HepG2 (cell line): Measurements from ENCODE around the gene ARMC10. TPM values are rescaled to one million over a fixed set of nuclear protein-coding genes. Genes with fewer than 3 reads are reported as not detected.

Experiments
- BRCA1 ChIP-seq: sonication (generic); formaldehyde crosslinking; IDR thresholded peaks from 2 replicates; pipeline ENCODE4 v1.4.0; 2020; ENCODE audit warnings: missing genetic modification reagents
- CERS6 ChIP-seq: sonication (generic); formaldehyde crosslinking; IDR thresholded peaks from 2 replicates; pipeline ENCODE4 v1.5.0; 2020; ENCODE audit warnings: missing genetic modification reagents
- FIP1L1 ChIP-seq: fragments of 200-400 bp; formaldehyde crosslinking; IDR thresholded peaks from 2 replicates; pipeline ENCODE4 v1.6.1; 2018; ENCODE audit warnings: low read depth, mild to moderate bottlenecking, low read length, moderate library complexity, borderline replicate concordance; ENCODE audit not compliant: insufficient read depth
- GLMP ChIP-seq: sonication (generic); formaldehyde crosslinking; IDR thresholded peaks from 2 replicates; pipeline ENCODE4 v1.9.0; 2021; ENCODE audit warnings: missing genetic modification reagents, mild to moderate bottlenecking, borderline replicate concordance
- HDAC1 ChIP-seq: sonication (generic); formaldehyde crosslinking; IDR thresholded peaks from 2 replicates; pipeline ENCODE4 v1.5.1; 2020; ENCODE audit warnings: mild to moderate bottlenecking, missing genetic modification reagents
- KDM1A ChIP-seq: IDR thresholded peaks from 2 replicates; pipeline ENCODE4 v1.6.1; 2016; ENCODE audit warnings: missing compliant biosample characterization
- NCOA5 ChIP-seq: sonication (generic); formaldehyde crosslinking; IDR thresholded peaks from 2 replicates; pipeline ENCODE4 v1.4.0; 2020; ENCODE audit warnings: missing genetic modification reagents
- PITX1 ChIP-seq: sonication (generic); formaldehyde crosslinking; IDR thresholded peaks from 2 replicates; pipeline ENCODE4 v1.5.1; 2020; ENCODE audit warnings: mild to moderate bottlenecking, missing genetic modification reagents
- POGZ ChIP-seq: sonication (generic); formaldehyde crosslinking; IDR thresholded peaks from 2 replicates; pipeline ENCODE4 v1.4.0; 2020; ENCODE audit warnings: mild to moderate bottlenecking, missing genetic modification reagents
- RBFOX2 ChIP-seq: fragments of 200-400 bp; formaldehyde crosslinking; IDR thresholded peaks from 2 replicates; pipeline ENCODE4 v1.6.1; 2017; ENCODE audit warnings: low read depth, mild to moderate bottlenecking, low read length
- RFXAP ChIP-seq: sonication (generic); formaldehyde crosslinking; IDR thresholded peaks from 2 replicates; pipeline ENCODE4 v1.4.0; 2020; ENCODE audit warnings: missing genetic modification reagents, borderline replicate concordance
- SKI ChIP-seq: fragments of 450-650 bp; IDR thresholded peaks from one replicate; pipeline ENCODE4 v1.6.1; 2018; ENCODE audit warnings: mild to moderate bottlenecking; ENCODE audit not compliant: partially characterized antibody
- THAP9 ChIP-seq: sonication (generic); formaldehyde crosslinking; IDR thresholded peaks from 2 replicates; pipeline ENCODE4; 2020; ENCODE audit warnings: missing genetic modification reagents, mild to moderate bottlenecking, borderline replicate concordance
- ZFP36L1 ChIP-seq: sonication (generic); formaldehyde crosslinking; IDR thresholded peaks from 2 replicates; pipeline ENCODE4 v1.8.0; 2022; ENCODE audit warnings: mild to moderate bottlenecking, missing genetic modification reagents, moderate library complexity
- ZMAT3 ChIP-seq: sonication (generic); formaldehyde crosslinking; conservative IDR thresholded peaks from 2 replicates; pipeline ENCODE4 v1.7.0; 2021; ENCODE audit warnings: missing genetic modification reagents
- ZMYM4 ChIP-seq: sonication (generic); formaldehyde crosslinking; IDR thresholded peaks from 2 replicates; pipeline ENCODE4 v1.8.1; 2023; ENCODE audit warnings: mild to moderate bottlenecking, missing genetic modification reagents
- ZNF3 ChIP-seq: IDR thresholded peaks from 2 replicates; pipeline ENCODE4 v1.7.0; 2017; ENCODE audit warnings: inconsistent platforms
- ZNF331 ChIP-seq: sonication (generic); formaldehyde crosslinking; IDR thresholded peaks from 2 replicates; pipeline ENCODE4 v1.4.0; 2020; ENCODE audit warnings: missing genetic modification reagents
- ZNF460 ChIP-seq: sonication (generic); formaldehyde crosslinking; IDR thresholded peaks from 2 replicates; pipeline ENCODE4 v1.5.1; 2020; ENCODE audit warnings: missing genetic modification reagents, mild to moderate bottlenecking, borderline replicate concordance
- ZNF605 ChIP-seq: sonication (generic); formaldehyde crosslinking; IDR thresholded peaks from 2 replicates; pipeline ENCODE4 v1.8.0; 2022; ENCODE audit warnings: mild to moderate bottlenecking, missing genetic modification reagents
- ZNF672 ChIP-seq: sonication (generic); formaldehyde crosslinking; IDR thresholded peaks from 2 replicates; pipeline ENCODE4 v1.8.1; 2022; ENCODE audit warnings: missing genetic modification reagents
- ZNF772 ChIP-seq: sonication (generic); formaldehyde crosslinking; IDR thresholded peaks from 2 replicates; pipeline ENCODE4 v1.5.0; 2020; ENCODE audit warnings: mild to moderate bottlenecking, missing genetic modification reagents
- polyA plus RNA-seq, 8 experiments: library from polyadenylated mRNA; depleted of rRNA in 3 of 8; stranded (reverse) in 7 of 8; unstranded in 1 of 8; fragments of >200 nt; fragmentation: Illumina TruSeq in 4 of 8; extraction: Trizol in 4 of 8; gene quantifications; 2 replicates each; pipeline versions ENCODE4 v1.2.1 to v1.2.3, GENCODE V29; 2011 to 2016; ENCODE audit warnings: low read depth in 4 of 8, missing spikeins in 1 of 8, mixed read lengths in 1 of 8; ENCODE audit not compliant: insufficient read depth in 1 of 8
- total RNA-seq, 5 experiments: library from RNA; depleted of rRNA; stranded (reverse); fragments of >200 nt; fragmentation: Illumina TruSeq; extraction: Trizol; gene quantifications; 2 replicates each; pipeline ENCODE4 v1.2.3, GENCODE V29; 2016; ENCODE audit warnings: low read depth in 1 of 5
- TF ChIP-seq, protein P1 (sequence below): sonication (generic); formaldehyde crosslinking; conservative IDR thresholded peaks from 2 replicates; pipeline ENCODE4 v1.4.0; 2020; ENCODE audit warnings: missing genetic modification reagents
- TF ChIP-seq, protein P2 (sequence below): sonication (generic); formaldehyde crosslinking; IDR thresholded peaks from 2 replicates; pipeline ENCODE4 v1.4.0; 2020; ENCODE audit warnings: missing genetic modification reagents

ARMC10 gene
- total and polyA plus RNA-seq, 2 of the 13 experiments (the other 11 are each of a cell fraction or from before 2014, with no cell fraction given) = 11.3 to 23.7 TPM

GRCh38 chr7:103074519-103075336, at the start of gene ARMC10, which contains the start of gene FBXL13 (continued):
- TF ChIP-seq BRCA1 (CRISPR knock-in tag) (peak; percentile 56; the same call in 1 of the 2 replicates), NCOA5 (CRISPR knock-in tag) (no peak), ZNF772 (CRISPR knock-in tag) (no peak), THAP9 (no peak), ZNF3 (CRISPR knock-in tag) (no peak), FIP1L1 (no peak), ZNF672 (CRISPR knock-in tag) (no peak), ZNF460 (CRISPR knock-in tag) (no peak), HDAC1 (CRISPR knock-in tag) (peak; percentile 90), POGZ (CRISPR knock-in tag) (no peak), ZNF331 (0 out of 2 replicates have a peak, but pooled peaks have one; percentile 29), ZMAT3 (CRISPR knock-in tag) (no peak), GLMP (CRISPR knock-in tag) (no peak), CERS6 (CRISPR knock-in tag) (no peak), PITX1 (CRISPR knock-in tag) (no peak), ZFP36L1 (CRISPR knock-in tag) (peak; percentile 58; the same call in 1 of the 2 replicates), RFXAP (CRISPR knock-in tag) (no peak), RBFOX2 (peak; percentile 87), ZMYM4 (CRISPR knock-in tag) (peak; percentile 57; the same call in 1 of the 2 replicates), KDM1A (CRISPR knock-in tag) (no peak), SKI (peak; percentile 85), ZNF605 (CRISPR knock-in tag) (no peak)
- TF ChIP-seq, protein P1, sequence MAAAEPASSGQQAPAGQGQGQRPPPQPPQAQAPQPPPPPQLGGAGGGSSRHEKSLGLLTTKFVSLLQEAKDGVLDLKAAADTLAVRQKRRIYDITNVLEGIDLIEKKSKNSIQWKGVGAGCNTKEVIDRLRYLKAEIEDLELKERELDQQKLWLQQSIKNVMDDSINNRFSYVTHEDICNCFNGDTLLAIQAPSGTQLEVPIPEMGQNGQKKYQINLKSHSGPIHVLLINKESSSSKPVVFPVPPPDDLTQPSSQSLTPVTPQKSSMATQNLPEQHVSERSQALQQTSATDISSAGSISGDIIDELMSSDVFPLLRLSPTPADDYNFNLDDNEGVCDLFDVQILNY = 0 out of 2 replicates have a peak, but pooled peaks have one; percentile 24
- TF ChIP-seq, protein P2, sequence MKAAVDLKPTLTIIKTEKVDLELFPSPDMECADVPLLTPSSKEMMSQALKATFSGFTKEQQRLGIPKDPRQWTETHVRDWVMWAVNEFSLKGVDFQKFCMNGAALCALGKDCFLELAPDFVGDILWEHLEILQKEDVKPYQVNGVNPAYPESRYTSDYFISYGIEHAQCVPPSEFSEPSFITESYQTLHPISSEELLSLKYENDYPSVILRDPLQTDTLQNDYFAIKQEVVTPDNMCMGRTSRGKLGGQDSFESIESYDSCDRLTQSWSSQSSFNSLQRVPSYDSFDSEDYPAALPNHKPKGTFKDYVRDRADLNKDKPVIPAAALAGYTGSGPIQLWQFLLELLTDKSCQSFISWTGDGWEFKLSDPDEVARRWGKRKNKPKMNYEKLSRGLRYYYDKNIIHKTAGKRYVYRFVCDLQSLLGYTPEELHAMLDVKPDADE = peak; percentile 86
